ENCODE measurements around the gene SSH2.
"Not testable (repeated sequence)": the region's sequence is repeated elsewhere in the genome, so short reads cannot be mapped to it uniquely, and the experiment has no call there.

SSH2 gene

GRCh38 chr17:29677824-29678223, 252.2 kb downstream of the SSH2 start:
- DNase-seq (ENCODE audit: low read depth in 1 of 2, low spot score in 1 of 2), result no peak

- no peak for DNase-seq (ENCODE audit: low read depth in 1 of 2, low spot score in 1 of 2)
Observed at GRCh38 chr17:29677221-29677791, 252.7 kb downstream of the SSH2 start.

GRCh38 chr17:29675961-29676360, 254.1 kb downstream of the SSH2 start:
- DNase-seq (ENCODE audit: low read depth in 1 of 2, low spot score in 1 of 2), result not testable (repeated sequence)

- no peak for DNase-seq (ENCODE audit: low read depth in 1 of 2, low spot score in 1 of 2)
Observed at GRCh38 chr17:29674281-29674680, 255.7 kb downstream of the SSH2 start.

- no peak for DNase-seq (ENCODE audit: low read depth in 1 of 2, low spot score in 1 of 2)
Observed at GRCh38 chr17:29671661-29672060, 258.4 kb downstream of the SSH2 start.

- no peak for DNase-seq (ENCODE audit: low read depth in 1 of 2, low spot score in 1 of 2)
Observed at GRCh38 chr17:29669266-29669665, 260.8 kb downstream of the SSH2 start.

GRCh38 chr17:29667969-29668368, 262.1 kb downstream of the SSH2 start:
- no peak for DNase-seq (ENCODE audit: low read depth in 1 of 2, low spot score in 1 of 2)

GRCh38 chr17:29665481-29665810, 264.6 kb downstream of the SSH2 start:
- DNase-seq (ENCODE audit: low read depth in 1 of 2, low spot score in 1 of 2), result no peak

GRCh38 chr17:29664743-29665480, 265.1 kb downstream of the SSH2 start:
- no peak for DNase-seq (ENCODE audit: low read depth in 1 of 2, low spot score in 1 of 2)

GRCh38 chr17:29663155-29663554, 266.9 kb downstream of the SSH2 start:
- DNase-seq (ENCODE audit: low read depth in 1 of 2, low spot score in 1 of 2), result no peak

GRCh38 chr17:29661213-29661612, 268.8 kb downstream of the SSH2 start:
- DNase-seq (ENCODE audit: low read depth in 1 of 2, low spot score in 1 of 2), result no peak

GRCh38 chr17:29659155-29659554, 270.9 kb downstream of the SSH2 start:
- no peak for DNase-seq (ENCODE audit: low read depth in 1 of 2, low spot score in 1 of 2)

- no peak for DNase-seq (ENCODE audit: low read depth in 1 of 2, low spot score in 1 of 2)
Observed at GRCh38 chr17:29655323-29655722, 274.7 kb downstream of the SSH2 start.

- no peak for DNase-seq (ENCODE audit: low read depth in 1 of 2, low spot score in 1 of 2)
Observed at GRCh38 chr17:29653995-29654714, 275.9 kb downstream of the SSH2 start.

- no peak for DNase-seq (ENCODE audit: low read depth in 1 of 2, low spot score in 1 of 2)
Observed at GRCh38 chr17:29652976-29653375, 277.1 kb downstream of the SSH2 start.

- not testable (repeated sequence) for DNase-seq (ENCODE audit: low read depth in 1 of 2, low spot score in 1 of 2)
Observed at GRCh38 chr17:29651913-29652312, 278.1 kb downstream of the SSH2 start.

- no peak for DNase-seq (ENCODE audit: low read depth in 1 of 2, low spot score in 1 of 2)
Observed at GRCh38 chr17:29650396-29650795, 279.6 kb downstream of the SSH2 start.

GRCh38 chr17:29649359-29649758, 280.7 kb downstream of the SSH2 start:
- DNase-seq (ENCODE audit: low read depth in 1 of 2, low spot score in 1 of 2), result no peak

GRCh38 chr17:29648005-29648404, 282.0 kb downstream of the SSH2 start:
- no peak for DNase-seq (ENCODE audit: low read depth in 1 of 2, low spot score in 1 of 2)

GRCh38 chr17:29645515-29646051, 284.4 kb downstream of the SSH2 start:
- no peak for DNase-seq (ENCODE audit: low read depth in 1 of 2, low spot score in 1 of 2)

- no peak for DNase-seq (ENCODE audit: low read depth in 1 of 2, low spot score in 1 of 2)
Observed at GRCh38 chr17:29643817-29644160, 286.2 kb downstream of the SSH2 start.

GRCh38 chr17:29642171-29642611, 287.8 kb downstream of the SSH2 start:
- DNase-seq (ENCODE audit: low read depth in 1 of 2, low spot score in 1 of 2), result no peak
